K562 (cell line): Measurements from ENCODE around the gene DIPK1A. TPM values are rescaled to one million over a fixed set of nuclear protein-coding genes. Genes with fewer than 3 reads are reported as not detected.

Experiments
- BACH1 ChIP-seq: fragments of 200-800 bp; sonication (Bioruptor generic); IDR thresholded peaks from 2 replicates; pipeline ENCODE4 v1.6.1; 2016; ENCODE audit warnings: missing genetic modification characterization, missing compliant biosample characterization
- C11orf30 ChIP-seq: fragments of 450-650 bp; IDR thresholded peaks from 2 replicates; pipeline ENCODE4 v1.6.1; 2016; ENCODE audit warnings: low read depth, mild to moderate bottlenecking
- CBX8 ChIP-seq: fragments of 200-600 bp; sonication (generic); IDR thresholded peaks from 2 replicates; pipeline ENCODE4 v1.6.1; 2012; ENCODE audit warnings: borderline replicate concordance, mixed run types, low read depth, mild to moderate bottlenecking, moderate library complexity, mixed read lengths, low read length, control low read depth, inconsistent platforms; ENCODE audit not compliant: poor library complexity, severe bottlenecking; ENCODE audit errors: extremely low read depth
- CSDE1 ChIP-seq, 2 experiments: fragments of 450-650 bp; IDR thresholded peaks; 2 replicates each; pipeline ENCODE4 v1.6.1; 2016; ENCODE audit warnings: mild to moderate bottlenecking in 1 of 2
- EZH2 ChIP-seq: IDR thresholded peaks from 2 replicates; pipeline ENCODE4 v1.6.1; 2012; ENCODE audit warnings: low read depth, mild to moderate bottlenecking, inconsistent platforms, low read length, borderline replicate concordance
- FOS ChIP-seq: IDR thresholded peaks from 3 replicates; pipeline ENCODE4 v1.6.1; 2011; ENCODE audit not compliant: insufficient read length; ENCODE audit errors: extremely low read depth
- FOSL1 ChIP-seq: fragments of 200-800 bp; sonication (Bioruptor generic); conservative IDR thresholded peaks from 2 replicates; pipeline ENCODE4 v1.6.1; 2016; ENCODE audit warnings: missing genetic modification characterization, missing compliant biosample characterization
- GATAD2B ChIP-seq: fragments of 450-650 bp; IDR thresholded peaks from 2 replicates; pipeline ENCODE4 v1.6.1; 2017; ENCODE audit warnings: mild to moderate bottlenecking, borderline replicate concordance
- NFE2L1 ChIP-seq: fragments of 450-650 bp; IDR thresholded peaks from 2 replicates; pipeline ENCODE4 v1.6.1; 2016; ENCODE audit warnings: missing genetic modification characterization, low read depth, mild to moderate bottlenecking, missing compliant biosample characterization, moderate library complexity, borderline replicate concordance
- NFYB ChIP-seq: IDR thresholded peaks from 2 replicates; pipeline ENCODE4 v1.6.1; 2011; ENCODE audit warnings: mild to moderate bottlenecking, moderate library complexity; ENCODE audit not compliant: insufficient read length; ENCODE audit errors: extremely low read depth
- NR4A1 ChIP-seq, 2 experiments: fragments of 250-450 bp in 1 of 2; fragments of 450-650 bp in 1 of 2; sonication (Bioruptor Pico) in 1 of 2; IDR thresholded peaks; 2 replicates each; pipeline versions ENCODE4 v1.4.0 to v1.6.1; 2016 to 2020; ENCODE audit warnings: mild to moderate bottlenecking in 2 of 2, missing compliant biosample characterization in 1 of 2, missing genetic modification characterization in 1 of 2, moderate library complexity in 1 of 2
- PRMT5 ChIP-seq: sonication (generic); formaldehyde crosslinking; IDR thresholded peaks from 2 replicates; pipeline ENCODE4 v1.5.0; 2020; ENCODE audit warnings: missing genetic modification reagents
- SETDB1 ChIP-seq: IDR thresholded peaks from one replicate; pipeline ENCODE4 v1.6.1; 2012; ENCODE audit warnings: low read length, control low read depth, inconsistent platforms
- SMAD1 ChIP-seq: fragments of 150-350 bp; IDR thresholded peaks from 2 replicates; pipeline ENCODE4 v1.6.1; 2014; ENCODE audit warnings: low read length, low read depth; ENCODE audit not compliant: partially characterized antibody
- TRIM28 ChIP-seq: fragments of 450-650 bp; IDR thresholded peaks from 2 replicates; pipeline ENCODE4 v1.6.1; 2017
- ZNF133 ChIP-seq: fragments of 250-450 bp; sonication (Bioruptor Pico); IDR thresholded peaks from 2 replicates; pipeline ENCODE4 v1.4.0; 2020; ENCODE audit warnings: mild to moderate bottlenecking
- ZNF146 ChIP-seq: IDR thresholded peaks from one replicate; pipeline ENCODE4 v1.6.1; 2018; ENCODE audit warnings: missing compliant biosample characterization; ENCODE audit not compliant: unreplicated experiment
- ZNF324 ChIP-seq: fragments of 250-450 bp; sonication (Bioruptor Pico); IDR thresholded peaks from 2 replicates; pipeline ENCODE4 v1.4.0; 2020; ENCODE audit warnings: mild to moderate bottlenecking
- ZNF41 ChIP-seq: fragments of 250-450 bp; sonication (Bioruptor Pico); conservative IDR thresholded peaks from 2 replicates; pipeline ENCODE4 v1.4.0; 2020; ENCODE audit warnings: mild to moderate bottlenecking
- ZNF583 ChIP-seq: fragments of 250-450 bp; sonication (Bioruptor Pico); IDR thresholded peaks from 2 replicates; pipeline ENCODE4 v1.4.0; 2020
- ZNF589 ChIP-seq: fragments of 200-800 bp; sonication (Bioruptor generic); IDR thresholded peaks from 2 replicates; pipeline ENCODE4 v1.6.1; 2016; ENCODE audit warnings: low read depth, missing genetic modification characterization, missing compliant biosample characterization
- ZNF717 ChIP-seq: fragments of 250-450 bp; sonication (Bioruptor Pico); IDR thresholded peaks from 2 replicates; pipeline ENCODE4 v1.5.0; 2021
- polyA plus RNA-seq, 8 experiments: library from polyadenylated mRNA; depleted of rRNA in 4 of 8; stranded (reverse) in 5 of 8; unstranded in 3 of 8; fragments of >200 nt; fragmentation: Nextera tagmentation in 2 of 8; fragmentation: Illumina TruSeq in 1 of 8; extraction: Ambion mirVana in 2 of 8; extraction: Trizol in 1 of 8; gene quantifications; 2 replicates each; pipeline versions ENCODE4 v1.2.1 to v1.2.3, GENCODE V29; 2011 to 2014; ENCODE audit warnings: inconsistent platforms in 1 of 8, missing spikeins in 1 of 8
- total RNA-seq, 7 experiments: library from RNA; depleted of rRNA in 6 of 7; stranded (reverse); fragments of >200 nt in 6 of 7; fragmentation: Illumina TruSeq in 2 of 7; extraction: Trizol in 2 of 7; gene quantifications; 2 replicates each; pipeline versions ENCODE4 v1.2.1 to v1.2.3, GENCODE V29; 2011 to 2021; ENCODE audit warnings: low replicate concordance in 1 of 7
- TF ChIP-seq, protein P1 (sequence below): sonication (generic); formaldehyde crosslinking; IDR thresholded peaks from 2 replicates; pipeline ENCODE4 v1.8.1; 2023; ENCODE audit warnings: mild to moderate bottlenecking, missing genetic modification reagents
- TF ChIP-seq, protein P2 (sequence below): fragments of 250-450 bp; sonication (Bioruptor Pico); IDR thresholded peaks from 2 replicates; pipeline ENCODE4 v1.5.0; 2021
- TF ChIP-seq, protein P3 (sequence below): fragments of 200-400 bp; formaldehyde crosslinking; IDR thresholded peaks from 2 replicates; pipeline ENCODE4 v1.6.1; 2017; ENCODE audit warnings: mild to moderate bottlenecking, low read depth, low read length, moderate library complexity

Gene DIPK1A
- total and polyA plus RNA-seq, 9 of the 15 experiments (the other 6 are each of a cell fraction or from before 2014, with no cell fraction given), result 0.54 to 2.5 (median 1.3) TPM

DNA sequence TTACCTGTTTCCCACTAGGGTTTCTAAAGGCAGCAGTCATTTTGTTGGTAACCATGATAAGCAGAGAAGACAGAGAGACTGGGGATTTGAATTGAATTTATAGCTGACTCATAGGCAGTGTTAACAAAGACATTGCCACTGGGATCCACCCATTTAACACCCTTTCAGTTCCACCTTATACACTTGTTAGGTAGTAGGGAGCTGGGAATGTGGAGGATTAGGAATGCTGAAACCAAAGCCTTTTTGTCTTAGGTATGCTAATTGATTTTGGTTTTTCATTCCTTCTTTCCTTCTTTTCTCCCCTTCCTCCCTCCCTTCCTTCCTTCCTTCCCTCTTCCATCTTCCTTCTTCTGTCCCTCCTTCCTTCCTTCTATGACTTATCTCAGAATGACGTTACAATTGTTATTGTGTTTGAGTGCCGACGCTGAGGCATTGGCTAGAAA is 168.9 kb downstream of the DIPK1A start (continued):
- peak; percentile 71 for TF ChIP-seq NFE2L1
- TF ChIP-seq NFYB, result no peak
- no peak for TF ChIP-seq ZNF717
- no peak for TF ChIP-seq ZNF589 (CRISPR knock-in tag)
- peak; percentile 92 for TF ChIP-seq C11orf30
- TF ChIP-seq PRMT5 (CRISPR knock-in tag), result no peak
- TF ChIP-seq, protein P1, sequence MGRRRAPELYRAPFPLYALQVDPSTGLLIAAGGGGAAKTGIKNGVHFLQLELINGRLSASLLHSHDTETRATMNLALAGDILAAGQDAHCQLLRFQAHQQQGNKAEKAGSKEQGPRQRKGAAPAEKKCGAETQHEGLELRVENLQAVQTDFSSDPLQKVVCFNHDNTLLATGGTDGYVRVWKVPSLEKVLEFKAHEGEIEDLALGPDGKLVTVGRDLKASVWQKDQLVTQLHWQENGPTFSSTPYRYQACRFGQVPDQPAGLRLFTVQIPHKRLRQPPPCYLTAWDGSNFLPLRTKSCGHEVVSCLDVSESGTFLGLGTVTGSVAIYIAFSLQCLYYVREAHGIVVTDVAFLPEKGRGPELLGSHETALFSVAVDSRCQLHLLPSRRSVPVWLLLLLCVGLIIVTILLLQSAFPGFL, result no peak
- TF ChIP-seq CSDE1 (IDR thresholded peaks at IDR 0.05), result no peak
- no peak for TF ChIP-seq ZNF583 (CRISPR knock-in tag)
- no peak for TF ChIP-seq TRIM28
- TF ChIP-seq SETDB1, result no peak
- TF ChIP-seq FOSL1 (tag), result peak; percentile 80
- no peak for TF ChIP-seq NR4A1 (CRISPR knock-in tag; IDR thresholded peaks at IDR 0.05)
- no peak for TF ChIP-seq NR4A1 (tag; IDR thresholded peaks at IDR 0.05)
- TF ChIP-seq FOS, result no peak
- no peak; the same call in 1 of the 2 replicates for TF ChIP-seq GATAD2B
- no peak for TF ChIP-seq BACH1 (tag)
- TF ChIP-seq, protein P2, sequence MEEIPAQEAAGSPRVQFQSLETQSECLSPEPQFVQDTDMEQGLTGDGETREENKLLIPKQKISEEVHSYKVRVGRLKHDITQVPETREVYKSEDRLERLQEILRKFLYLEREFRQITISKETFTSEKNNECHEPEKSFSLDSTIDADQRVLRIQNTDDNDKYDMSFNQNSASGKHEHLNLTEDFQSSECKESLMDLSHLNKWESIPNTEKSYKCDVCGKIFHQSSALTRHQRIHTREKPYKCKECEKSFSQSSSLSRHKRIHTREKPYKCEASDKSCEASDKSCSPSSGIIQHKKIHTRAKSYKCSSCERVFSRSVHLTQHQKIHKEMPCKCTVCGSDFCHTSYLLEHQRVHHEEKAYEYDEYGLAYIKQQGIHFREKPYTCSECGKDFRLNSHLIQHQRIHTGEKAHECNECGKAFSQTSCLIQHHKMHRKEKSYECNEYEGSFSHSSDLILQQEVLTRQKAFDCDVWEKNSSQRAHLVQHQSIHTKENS, result no peak
- TF ChIP-seq ZNF133 (CRISPR knock-in tag), result no peak
- TF ChIP-seq ZNF41 (CRISPR knock-in tag), result no peak
- TF ChIP-seq ZNF324 (CRISPR knock-in tag), result no peak
- TF ChIP-seq EZH2, result no peak
- TF ChIP-seq ZNF146 (CRISPR knock-in tag), result no peak
- TF ChIP-seq CBX8, result no peak
- no peak for TF ChIP-seq SMAD1
- TF ChIP-seq, protein P3, sequence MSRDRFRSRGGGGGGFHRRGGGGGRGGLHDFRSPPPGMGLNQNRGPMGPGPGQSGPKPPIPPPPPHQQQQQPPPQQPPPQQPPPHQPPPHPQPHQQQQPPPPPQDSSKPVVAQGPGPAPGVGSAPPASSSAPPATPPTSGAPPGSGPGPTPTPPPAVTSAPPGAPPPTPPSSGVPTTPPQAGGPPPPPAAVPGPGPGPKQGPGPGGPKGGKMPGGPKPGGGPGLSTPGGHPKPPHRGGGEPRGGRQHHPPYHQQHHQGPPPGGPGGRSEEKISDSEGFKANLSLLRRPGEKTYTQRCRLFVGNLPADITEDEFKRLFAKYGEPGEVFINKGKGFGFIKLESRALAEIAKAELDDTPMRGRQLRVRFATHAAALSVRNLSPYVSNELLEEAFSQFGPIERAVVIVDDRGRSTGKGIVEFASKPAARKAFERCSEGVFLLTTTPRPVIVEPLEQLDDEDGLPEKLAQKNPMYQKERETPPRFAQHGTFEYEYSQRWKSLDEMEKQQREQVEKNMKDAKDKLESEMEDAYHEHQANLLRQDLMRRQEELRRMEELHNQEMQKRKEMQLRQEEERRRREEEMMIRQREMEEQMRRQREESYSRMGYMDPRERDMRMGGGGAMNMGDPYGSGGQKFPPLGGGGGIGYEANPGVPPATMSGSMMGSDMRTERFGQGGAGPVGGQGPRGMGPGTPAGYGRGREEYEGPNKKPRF, result no peak
